Measurements from ENCODE around the gene KCNJ6. TPM values are rescaled to one million over a fixed set of nuclear protein-coding genes. Genes with fewer than 3 reads are reported as not detected.
A peak's percentile ranks its signal among the peaks of the same experiment; 100 is the strongest.

KCNJ6 gene
- total RNA-seq, 1 donor from 2014 or later: 2.6 TPM

DNA sequence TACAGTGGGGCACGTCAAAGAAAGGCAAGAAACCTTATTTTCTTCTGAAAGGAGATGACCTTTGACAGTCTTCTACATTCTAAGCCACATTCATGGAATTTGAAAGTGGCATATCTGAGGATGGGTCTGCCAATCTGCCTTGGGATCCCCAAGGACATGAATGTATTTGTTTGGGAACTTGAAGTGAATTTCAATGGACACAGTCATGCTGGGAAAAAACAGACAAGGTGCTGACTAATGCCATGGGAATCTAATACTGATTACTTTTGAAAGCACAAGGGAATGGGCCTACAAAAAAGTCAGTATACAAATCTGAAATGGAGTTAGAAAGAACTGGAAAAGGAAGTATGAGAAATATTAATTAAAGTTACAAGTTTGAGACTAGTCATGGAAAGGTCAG lies 128.8 kb downstream of the KCNJ6 start:
- TF ChIP-seq, protein P1, sequence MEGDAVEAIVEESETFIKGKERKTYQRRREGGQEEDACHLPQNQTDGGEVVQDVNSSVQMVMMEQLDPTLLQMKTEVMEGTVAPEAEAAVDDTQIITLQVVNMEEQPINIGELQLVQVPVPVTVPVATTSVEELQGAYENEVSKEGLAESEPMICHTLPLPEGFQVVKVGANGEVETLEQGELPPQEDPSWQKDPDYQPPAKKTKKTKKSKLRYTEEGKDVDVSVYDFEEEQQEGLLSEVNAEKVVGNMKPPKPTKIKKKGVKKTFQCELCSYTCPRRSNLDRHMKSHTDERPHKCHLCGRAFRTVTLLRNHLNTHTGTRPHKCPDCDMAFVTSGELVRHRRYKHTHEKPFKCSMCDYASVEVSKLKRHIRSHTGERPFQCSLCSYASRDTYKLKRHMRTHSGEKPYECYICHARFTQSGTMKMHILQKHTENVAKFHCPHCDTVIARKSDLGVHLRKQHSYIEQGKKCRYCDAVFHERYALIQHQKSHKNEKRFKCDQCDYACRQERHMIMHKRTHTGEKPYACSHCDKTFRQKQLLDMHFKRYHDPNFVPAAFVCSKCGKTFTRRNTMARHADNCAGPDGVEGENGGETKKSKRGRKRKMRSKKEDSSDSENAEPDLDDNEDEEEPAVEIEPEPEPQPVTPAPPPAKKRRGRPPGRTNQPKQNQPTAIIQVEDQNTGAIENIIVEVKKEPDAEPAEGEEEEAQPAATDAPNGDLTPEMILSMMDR (IDR thresholded peaks at IDR 0.05; ENCODE audit: insufficient read depth, low read depth, low read length): no peak
- TF ChIP-seq EZH2 (IDR thresholded peaks at IDR 0.05; ENCODE audit: insufficient read depth, low read length): no peak
- H3K27ac Mint-ChIP-seq (ENCODE audit: unreplicated experiment): peak overlapping the region; percentile 96

DNA sequence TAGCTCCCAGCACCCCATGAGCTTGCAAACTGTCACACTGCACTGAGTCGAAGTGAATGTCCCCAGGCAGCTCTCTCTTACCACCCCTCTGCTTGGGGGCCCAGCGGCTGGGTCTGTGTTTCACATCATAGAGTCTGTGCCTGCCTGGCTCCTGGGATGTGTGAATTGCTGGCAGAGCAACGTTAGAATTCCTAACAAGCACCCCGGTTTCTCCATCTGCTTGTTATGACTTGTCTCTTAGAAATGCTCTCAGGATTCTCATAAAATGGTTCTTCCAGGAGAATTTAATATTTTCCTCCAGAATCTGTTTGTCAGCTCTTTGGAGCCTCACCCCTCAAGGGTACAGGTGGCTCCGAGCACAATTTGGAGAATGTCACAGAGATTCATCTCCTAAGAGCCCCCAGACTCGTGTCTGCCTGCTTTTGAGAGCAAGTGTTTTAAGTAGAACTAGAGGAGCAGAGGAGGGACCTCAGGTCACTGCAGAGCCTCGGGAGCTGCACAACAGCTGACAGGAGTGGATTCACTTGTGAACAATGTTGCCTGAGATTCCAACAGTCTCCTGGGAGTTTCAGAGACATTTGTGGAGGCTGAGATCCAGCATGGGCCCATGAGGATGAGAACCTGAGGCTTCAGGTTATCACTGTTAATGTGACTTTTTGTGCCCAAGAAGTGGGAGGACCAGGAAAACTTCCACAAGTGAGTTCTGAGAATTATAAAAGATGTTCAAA lies 131.5 kb downstream of the KCNJ6 start:
- Mint-ChIP-seq H3K4me1 (ENCODE audit: low read depth, unreplicated experiment) (peaks cover 21% of the 10 kb centered on the region), H3K36me3 (ENCODE audit: low read depth, unreplicated experiment) (peaks cover 2% of the 10 kb centered on the region), H3K27me3 (ENCODE audit: low read depth, unreplicated experiment) (no peaks in the 10 kb centered on the region), H3K9me3 (ENCODE audit: unreplicated experiment) (peaks cover 21% of the 10 kb centered on the region), H3K4me3 (ENCODE audit: unreplicated experiment) (no peak overlapping the region), H3K27ac (ENCODE audit: unreplicated experiment) (no peak overlapping the region)
- TF ChIP-seq, protein P1 (IDR thresholded peaks at IDR 0.05; ENCODE audit: insufficient read depth, low read depth, low read length): no peak
- no peak for TF ChIP-seq EZH2 (IDR thresholded peaks at IDR 0.05; ENCODE audit: insufficient read depth, low read length)
- Histone ChIP-seq H3K4me1 (ENCODE audit: insufficient read depth, low read length) (peaks cover 10% of the 10 kb centered on the region), H3K9me3 (ENCODE audit: insufficient read depth, low read depth, low read length) (peaks cover 10% of the 10 kb centered on the region), H3K4me3 (ENCODE audit: insufficient read depth, low read depth, low read length) (no peak overlapping the region), H3K36me3 (ENCODE audit: insufficient read depth, low read length) (no peaks in the 10 kb centered on the region), H3K4me2 (ENCODE audit: low read length) (no peak overlapping the region), H2AFZ (ENCODE audit: low read depth, low read length) (no peak overlapping the region), H3K79me2 (ENCODE audit: insufficient read depth, low read length) (no peaks in the 10 kb centered on the region), H3K27me3 (ENCODE audit: insufficient read depth, low read length) (no peaks in the 10 kb centered on the region), H4K20me1 (ENCODE audit: insufficient read depth, low read length) (no peaks in the 10 kb centered on the region), H3K9ac (ENCODE audit: low read length) (no peak overlapping the region), H3K27ac (ENCODE audit: low read depth, low read length) (no peak overlapping the region)
- DNase-seq (ENCODE audit: low read depth) (no peak), FAIRE-seq (no peak)

More for the DNA sequence above, 128.8 kb downstream of the KCNJ6 start:
- H3K4me1 Mint-ChIP-seq (ENCODE audit: low read depth, unreplicated experiment): peaks cover 27% of the 10 kb centered on the region
- FAIRE-seq (peak; percentile 92), DNase-seq (ENCODE audit: low read depth) (peak; percentile 93)
- no peaks in the 10 kb centered on the region for H3K27me3 Mint-ChIP-seq (ENCODE audit: low read depth, unreplicated experiment)
- Histone ChIP-seq H3K4me3 (ENCODE audit: insufficient read depth, low read depth, low read length) (no peak overlapping the region), H3K4me1 (ENCODE audit: insufficient read depth, low read length) (peaks cover 10% of the 10 kb centered on the region), H3K36me3 (ENCODE audit: insufficient read depth, low read length) (no peaks in the 10 kb centered on the region), H4K20me1 (ENCODE audit: insufficient read depth, low read length) (no peaks in the 10 kb centered on the region), H2AFZ (ENCODE audit: low read depth, low read length) (no peak overlapping the region), H3K27ac (ENCODE audit: low read depth, low read length) (peak overlapping the region; percentile 71), H3K4me2 (ENCODE audit: low read length) (peak overlapping the region; percentile 39), H3K9me3 (ENCODE audit: insufficient read depth, low read depth, low read length) (peaks cover 10% of the 10 kb centered on the region), H3K27me3 (ENCODE audit: insufficient read depth, low read length) (no peaks in the 10 kb centered on the region), H3K79me2 (ENCODE audit: insufficient read depth, low read length) (no peaks in the 10 kb centered on the region), H3K9ac (ENCODE audit: low read length) (peak overlapping the region; percentile 34)
- peak overlapping the region; percentile 42 for H3K4me3 Mint-ChIP-seq (ENCODE audit: unreplicated experiment)
- peaks cover 2% of the 10 kb centered on the region for H3K36me3 Mint-ChIP-seq (ENCODE audit: low read depth, unreplicated experiment)
- H3K9me3 Mint-ChIP-seq (ENCODE audit: unreplicated experiment): peaks cover 7% of the 10 kb centered on the region

DNA sequence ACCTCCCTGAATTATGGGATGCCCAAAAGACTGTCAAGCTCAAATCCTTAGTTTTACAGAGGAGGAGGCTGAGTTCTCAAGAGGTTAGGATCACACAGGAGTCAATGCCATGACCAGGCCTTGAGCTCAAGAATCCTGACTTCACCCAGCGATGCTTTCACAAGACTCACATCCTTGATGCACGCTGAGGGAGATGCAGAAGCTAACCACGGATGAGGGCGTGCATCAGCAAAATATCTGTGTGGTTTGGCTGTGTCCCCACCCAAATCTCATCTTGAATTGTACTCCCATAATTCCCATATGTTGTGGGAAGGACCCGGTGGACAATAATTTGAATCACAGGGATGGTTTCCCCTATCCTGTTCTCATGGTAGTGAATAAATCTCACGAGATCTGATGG lies 133.2 kb downstream of the KCNJ6 start:
- no peaks in the 10 kb centered on the region for H3K79me2 ChIP-seq (ENCODE audit: insufficient read depth, low read length)
- Mint-ChIP-seq H3K4me3 (ENCODE audit: unreplicated experiment) (no peak overlapping the region), H3K27me3 (ENCODE audit: low read depth, unreplicated experiment) (peaks cover 4% of the 10 kb centered on the region), H3K4me1 (ENCODE audit: low read depth, unreplicated experiment) (peaks cover 20% of the 10 kb centered on the region), H3K36me3 (ENCODE audit: low read depth, unreplicated experiment) (no peaks in the 10 kb centered on the region), H3K9me3 (ENCODE audit: unreplicated experiment) (peaks cover 17% of the 10 kb centered on the region), H3K27ac (ENCODE audit: unreplicated experiment) (no peak overlapping the region)
- H3K4me3 ChIP-seq (ENCODE audit: insufficient read depth, low read depth, low read length): no peak overlapping the region
- H3K4me2 ChIP-seq (ENCODE audit: low read length): no peak overlapping the region
- no peaks in the 10 kb centered on the region for H4K20me1 ChIP-seq (ENCODE audit: insufficient read depth, low read length)
- H3K27ac ChIP-seq (ENCODE audit: low read depth, low read length): no peak overlapping the region
- TF ChIP-seq EZH2 (IDR thresholded peaks at IDR 0.05; ENCODE audit: insufficient read depth, low read length): no peak
- TF ChIP-seq, protein P1 (IDR thresholded peaks at IDR 0.05; ENCODE audit: insufficient read depth, low read depth, low read length): no peak
- FAIRE-seq (no peak), DNase-seq (ENCODE audit: low read depth) (peak; percentile 66)
- no peaks in the 10 kb centered on the region for H3K9me3 ChIP-seq (ENCODE audit: insufficient read depth, low read depth, low read length)
- no peaks in the 10 kb centered on the region for H3K36me3 ChIP-seq (ENCODE audit: insufficient read depth, low read length)
- no peaks in the 10 kb centered on the region for H3K27me3 ChIP-seq (ENCODE audit: insufficient read depth, low read length)
- H3K9ac ChIP-seq (ENCODE audit: low read length): no peak overlapping the region
- no peak overlapping the region for H2AFZ ChIP-seq (ENCODE audit: low read depth, low read length)
- peaks cover 10% of the 10 kb centered on the region for H3K4me1 ChIP-seq (ENCODE audit: insufficient read depth, low read length)

Measured in astrocyte (in vitro differentiated cells and primary cell).